SK-N-SH (cell line): ENCODE results near the gene CCL4.

Experiments
- CHD2 ChIP-seq: fragments of 150-350 bp; IDR thresholded peaks from 2 replicates; pipeline ENCODE4 v1.6.1; 2018; ENCODE audit warnings: low read length; ENCODE audit not compliant: partially characterized antibody
- CTCF ChIP-seq: fragments of 200-600 bp; sonication (generic); IDR thresholded peaks from 2 replicates; pipeline ENCODE4 v1.6.1; 2017; ENCODE audit warnings: antibody characterized with exemption, mild to moderate bottlenecking, moderate library complexity
- ELF1 ChIP-seq: IDR thresholded peaks from 2 replicates; pipeline ENCODE4 v1.4.0; 2012
- EZH2phosphoT487 ChIP-seq: fragments of 200-600 bp; sonication (generic); IDR thresholded peaks from 2 replicates; pipeline ENCODE4 v1.6.1; 2017; ENCODE audit warnings: low read depth, mixed run types, mild to moderate bottlenecking, antibody characterized with exemption, moderate library complexity, borderline replicate concordance
- GABPA ChIP-seq: IDR thresholded peaks from 2 replicates; pipeline ENCODE4 v1.4.0; 2012; ENCODE audit warnings: low read depth, mild to moderate bottlenecking
- PBX3 ChIP-seq: IDR thresholded peaks from 2 replicates; pipeline ENCODE4; 2012
- POLR2AphosphoS5 ChIP-seq: IDR thresholded peaks from 2 replicates; pipeline ENCODE4 v1.6.1; 2012; ENCODE audit warnings: low read depth, low read length
- RCOR1 ChIP-seq: fragments of 150-350 bp; IDR thresholded peaks from 2 replicates; pipeline ENCODE4 v1.6.1; 2017; ENCODE audit warnings: antibody characterized with exemption, low read length
- SMC3 ChIP-seq: IDR thresholded peaks from 2 replicates; pipeline ENCODE4 v1.6.1; 2012; ENCODE audit warnings: low read depth, low read length, improper control_type of control experiment
- TAF1 ChIP-seq: IDR thresholded peaks from 2 replicates; pipeline ENCODE4 v1.6.1; 2012; ENCODE audit warnings: low read depth, mild to moderate bottlenecking, low read length, moderate library complexity, borderline replicate concordance
- TEAD4 ChIP-seq: IDR thresholded peaks from 2 replicates; pipeline ENCODE4 v1.4.0; 2012; ENCODE audit warnings: mild to moderate bottlenecking, borderline replicate concordance; ENCODE audit not compliant: insufficient read depth
- YY1 ChIP-seq: IDR thresholded peaks from 2 replicates; pipeline ENCODE4 v1.4.0; 2012; ENCODE audit warnings: low read depth, mild to moderate bottlenecking

- TF ChIP-seq POLR2AphosphoS5 (no peak), CTCF (no peak), TEAD4 (no peak), SMC3 (no peak), RCOR1 (no peak), PBX3 (no peak), GABPA (no peak), CHD2 (no peak), YY1 (no peak), TAF1 (no peak), EZH2phosphoT487 (no peak), ELF1 (no peak)
Observed at GRCh38 chr17:36094746-36095145, 8.9 kb upstream of the CCL4 start.
